HUES64 (cell line): ENCODE data around the gene PADI4.

ENCODE experiments used
- H3K27ac ChIP-seq: 2 replicates; pipeline ENCODE4 v1.7.0; 2013; ENCODE audit warnings: low read depth, low read length, inconsistent platforms
- H3K27me3 ChIP-seq: 2 replicates; pipeline ENCODE4 v1.6.1; 2013; ENCODE audit warnings: mild to moderate bottlenecking, low read length; ENCODE audit not compliant: insufficient read depth
- H3K36me3 ChIP-seq: 2 replicates; pipeline ENCODE4 v1.6.1; 2013; ENCODE audit warnings: mild to moderate bottlenecking, low read length; ENCODE audit not compliant: insufficient read depth
- H3K4me1 ChIP-seq: 2 replicates; pipeline ENCODE4 v1.6.1; 2013; ENCODE audit warnings: mild to moderate bottlenecking, low read length, moderate library complexity; ENCODE audit not compliant: insufficient read depth
- H3K4me3 ChIP-seq: 2 replicates; pipeline ENCODE4 v1.5.1; 2013; ENCODE audit warnings: mild to moderate bottlenecking, low read length, moderate library complexity
- H3K9ac ChIP-seq: 2 replicates; pipeline ENCODE4 v1.6.1; 2013; ENCODE audit warnings: mild to moderate bottlenecking, low read depth, low read length
- H3K9me3 ChIP-seq: 2 replicates; pipeline ENCODE4 v1.6.1; 2013; ENCODE audit warnings: low read depth, low read length; ENCODE audit not compliant: insufficient read depth
- WGBS: fragments of 150-250, 120-280 bp; methylation state at CpG from one replicate; pipeline ENCODE4 v1.1.7; 2013; ENCODE audit warnings: missing lambda C conversion rate; 5-methylcytosine and 5-hydroxymethylcytosine counted together

The PADI4 gene

GRCh38 chr1:17355898-17356297, 47.9 kb downstream of the PADI4 start:
- H3K27ac ChIP-seq = no peak overlapping the region
- WGBS = 86% methylated on average over 6 of the region's 6 CpGs
- no peaks in the 10 kb centered on the region for H3K36me3 ChIP-seq
- no peak overlapping the region for H3K4me3 ChIP-seq
- H3K27me3 ChIP-seq = no peaks in the 10 kb centered on the region
- H3K9ac ChIP-seq = no peak overlapping the region
- H3K4me1 ChIP-seq = peaks cover 4% of the 10 kb centered on the region
- H3K9me3 ChIP-seq = no peaks in the 10 kb centered on the region

GRCh38 chr1:17356387-17357026, 48.5 kb downstream of the PADI4 start:
- H3K4me3 ChIP-seq = no peak overlapping the region
- no peaks in the 10 kb centered on the region for H3K9me3 ChIP-seq
- peaks cover 4% of the 10 kb centered on the region for H3K4me1 ChIP-seq
- H3K9ac ChIP-seq = no peak overlapping the region
- H3K36me3 ChIP-seq = no peaks in the 10 kb centered on the region
- WGBS = 78% methylated on average over 12 of the region's 12 CpGs
- H3K27ac ChIP-seq = no peak overlapping the region
- no peaks in the 10 kb centered on the region for H3K27me3 ChIP-seq

- H3K27me3 ChIP-seq = no peaks in the 10 kb centered on the region
- H3K9ac ChIP-seq = no peak overlapping the region
- H3K36me3 ChIP-seq = no peaks in the 10 kb centered on the region
- H3K4me3 ChIP-seq = no peak overlapping the region
- no peaks in the 10 kb centered on the region for H3K9me3 ChIP-seq
- peaks cover 4% of the 10 kb centered on the region for H3K4me1 ChIP-seq
- H3K27ac ChIP-seq = no peak overlapping the region
- WGBS = 91% methylated on average over 2 of the region's 4 CpGs
These were observed 50.6 kb downstream of the PADI4 start for GRCh38 chr1:17358557-17358956.

- 59% methylated on average over 11 of the region's 11 CpGs for WGBS
- no peak overlapping the region for H3K27ac ChIP-seq
- no peaks in the 10 kb centered on the region for H3K36me3 ChIP-seq
- no peak overlapping the region for H3K4me3 ChIP-seq
- H3K9me3 ChIP-seq = no peaks in the 10 kb centered on the region
- no peaks in the 10 kb centered on the region for H3K27me3 ChIP-seq
- peaks cover 4% of the 10 kb centered on the region for H3K4me1 ChIP-seq
- H3K9ac ChIP-seq = no peak overlapping the region
These were observed 51.0 kb downstream of the PADI4 start for GRCh38 chr1:17359031-17359430.

GRCh38 chr1:17359808-17360207, 51.8 kb downstream of the PADI4 start:
- Histone ChIP-seq H3K36me3 (no peaks in the 10 kb centered on the region), H3K9ac (no peak overlapping the region), H3K27ac (no peak overlapping the region), H3K4me3 (no peak overlapping the region), H3K9me3 (no peaks in the 10 kb centered on the region), H3K27me3 (no peaks in the 10 kb centered on the region), H3K4me1 (peaks cover 4% of the 10 kb centered on the region)
- 94% methylated on average over 9 of the region's 9 CpGs for whole genome bisulfite sequencing

GRCh38 chr1:17360272-17360956, 52.4 kb downstream of the PADI4 start:
- Histone ChIP-seq H3K27me3 (no peaks in the 10 kb centered on the region), H3K36me3 (no peaks in the 10 kb centered on the region), H3K4me1 (peaks cover 4% of the 10 kb centered on the region), H3K9ac (no peak overlapping the region), H3K9me3 (no peaks in the 10 kb centered on the region), H3K4me3 (no peak overlapping the region), H3K27ac (no peak overlapping the region)
- WGBS = 98% methylated on average over 8 of the region's 11 CpGs

- no peaks in the 10 kb centered on the region for H3K27me3 ChIP-seq
- no peak overlapping the region for H3K27ac ChIP-seq
- H3K9ac ChIP-seq = no peak overlapping the region
- H3K4me1 ChIP-seq = peaks cover 4% of the 10 kb centered on the region
- WGBS = 88% methylated on average over 4 of the region's 4 CpGs
- H3K36me3 ChIP-seq = no peaks in the 10 kb centered on the region
- H3K4me3 ChIP-seq = no peak overlapping the region
- no peaks in the 10 kb centered on the region for H3K9me3 ChIP-seq
These were observed 53.7 kb downstream of the PADI4 start for GRCh38 chr1:17361687-17362086.

GRCh38 chr1:17363351-17363750, 55.4 kb downstream of the PADI4 start:
- no peaks in the 10 kb centered on the region for H3K9me3 ChIP-seq
- H3K27ac ChIP-seq = no peak overlapping the region
- no peak overlapping the region for H3K4me3 ChIP-seq
- peaks cover 4% of the 10 kb centered on the region for H3K4me1 ChIP-seq
- no peaks in the 10 kb centered on the region for H3K36me3 ChIP-seq
- H3K9ac ChIP-seq = no peak overlapping the region
- WGBS = 85% methylated on average over 12 of the region's 12 CpGs
- no peaks in the 10 kb centered on the region for H3K27me3 ChIP-seq

GRCh38 chr1:17363771-17364170, 55.8 kb downstream of the PADI4 start:
- H3K36me3 ChIP-seq = no peaks in the 10 kb centered on the region
- H3K4me3 ChIP-seq = no peak overlapping the region
- no peak overlapping the region for H3K9ac ChIP-seq
- H3K9me3 ChIP-seq = no peaks in the 10 kb centered on the region
- no peak overlapping the region for H3K27ac ChIP-seq
- 86% methylated on average over 4 of the region's 4 CpGs for WGBS
- H3K4me1 ChIP-seq = peaks cover 4% of the 10 kb centered on the region
- no peaks in the 10 kb centered on the region for H3K27me3 ChIP-seq

- Histone ChIP-seq H3K36me3 (no peaks in the 10 kb centered on the region), H3K27me3 (no peaks in the 10 kb centered on the region), H3K9ac (no peak overlapping the region), H3K27ac (no peak overlapping the region), H3K4me3 (no peak overlapping the region), H3K9me3 (no peaks in the 10 kb centered on the region), H3K4me1 (no peaks in the 10 kb centered on the region; the same call in 1 of the 2 replicates)
- 95% methylated on average over 3 of the region's 3 CpGs for WGBS
These were observed 57.3 kb downstream of the PADI4 start for GRCh38 chr1:17365293-17365692.

- no peak overlapping the region for H3K4me3 ChIP-seq
- no peak overlapping the region for H3K27ac ChIP-seq
- H3K36me3 ChIP-seq = no peaks in the 10 kb centered on the region
- no peaks in the 10 kb centered on the region for H3K9me3 ChIP-seq
- no peaks in the 10 kb centered on the region for H3K27me3 ChIP-seq
- no peak overlapping the region for H3K9ac ChIP-seq
- no peaks in the 10 kb centered on the region; the same call in 1 of the 2 replicates for H3K4me1 ChIP-seq
- WGBS = 65% methylated on average over 9 of the region's 9 CpGs
These were observed 61.5 kb downstream of the PADI4 start for GRCh38 chr1:17369466-17369865.
